Keratinocyte (primary cell): Measurements from ENCODE around the gene SLC10A4. TPM values are rescaled to one million over a fixed set of nuclear protein-coding genes. Genes with fewer than 3 reads are reported as not detected.

Experiments
- DNase-seq: peaks from one replicate; pipeline ENCODE4 v3.0.0-alpha.2; 2011; ENCODE audit warnings: low read depth, missing footprints, low spot score
- FAIRE-seq: peaks from 2 replicates; lab custom pipeline; 2011; peaks lifted over from hg19 to GRCh38; lab: Jason Lieb, UNC
- H2AFZ ChIP-seq: 2 replicates; pipeline ENCODE4 v1.6.0; 2012; ENCODE audit warnings: low read length, control low read depth, inconsistent platforms; ENCODE audit not compliant: control insufficient read depth
- H3K27ac ChIP-seq: 2 replicates; pipeline ENCODE4 v1.5.1; 2011; ENCODE audit warnings: low read length; ENCODE audit not compliant: control insufficient read depth, insufficient read depth
- H3K27me3 ChIP-seq: 3 replicates; pipeline ENCODE4 v1.6.0; 2011; ENCODE audit warnings: low read length; ENCODE audit not compliant: control insufficient read depth, insufficient read depth; ENCODE audit errors: extremely low read depth
- H3K36me3 ChIP-seq, 2 experiments: 2 replicates in 1 of 2; 3 replicates in 1 of 2; pipeline ENCODE4 v1.5.1; 2011; ENCODE audit warnings: low read length in 2 of 2, mild to moderate bottlenecking in 1 of 2; ENCODE audit not compliant: control insufficient read depth in 2 of 2, insufficient read depth in 2 of 2; ENCODE audit errors: extremely low read depth in 1 of 2
- H3K4me1 ChIP-seq: 3 replicates; pipeline ENCODE4 v1.5.1; 2011; ENCODE audit warnings: low read length; ENCODE audit not compliant: control insufficient read depth, insufficient read depth; ENCODE audit errors: extremely low read depth
- H3K4me2 ChIP-seq: 3 replicates; pipeline ENCODE4 v1.6.0; 2011; ENCODE audit warnings: low read depth, low read length; ENCODE audit not compliant: control insufficient read depth, insufficient read depth; ENCODE audit errors: extremely low read depth
- H3K4me3 ChIP-seq, 3 experiments: fragments of 200-600 bp in 1 of 3; sonication (generic) in 1 of 3; 2 replicates in 2 of 3; 3 replicates in 1 of 3; pipeline ENCODE4 v1.5.1; 2011 to 2016; ENCODE audit warnings: low read length in 3 of 3, mild to moderate bottlenecking in 3 of 3, control low read depth in 2 of 3, inconsistent platforms in 1 of 3, low read depth in 1 of 3, mixed read lengths in 1 of 3, mixed run types in 1 of 3, moderate library complexity in 1 of 3; ENCODE audit not compliant: control insufficient read depth in 2 of 3, insufficient read depth in 2 of 3; ENCODE audit errors: extremely low read depth in 1 of 3
- H3K79me2 ChIP-seq: 2 replicates; pipeline ENCODE4 v1.6.0; 2012; ENCODE audit warnings: low read length; ENCODE audit not compliant: control insufficient read depth, insufficient read depth
- H3K9ac ChIP-seq: 3 replicates; pipeline ENCODE4 v1.6.0; 2011; ENCODE audit warnings: low read length; ENCODE audit not compliant: control insufficient read depth, insufficient read depth; ENCODE audit errors: extremely low read depth
- H3K9me1 ChIP-seq: 3 replicates; pipeline ENCODE4 v1.6.0; 2011; ENCODE audit warnings: low read length; ENCODE audit not compliant: control insufficient read depth, insufficient read depth; ENCODE audit errors: extremely low read depth
- H3K9me3 ChIP-seq: 2 replicates; pipeline ENCODE4 v1.5.1; 2012; ENCODE audit warnings: low read depth, low read length; ENCODE audit not compliant: control insufficient read depth
- H4K20me1 ChIP-seq: 3 replicates; pipeline ENCODE4 v1.6.0; 2011; ENCODE audit warnings: low read length; ENCODE audit not compliant: control insufficient read depth, insufficient read depth; ENCODE audit errors: extremely low read depth
- CTCF ChIP-seq, 3 experiments: IDR thresholded peaks in 1 of 3; conservative IDR thresholded peaks in 1 of 3; optimal IDR thresholded peaks in 1 of 3; 2 replicates in 2 of 3; 3 replicates in 1 of 3; pipeline versions ENCODE3 to v1.5.1; 2011; ENCODE audit warnings: low read length in 3 of 3, mild to moderate bottlenecking in 3 of 3, moderate library complexity in 2 of 3, control low read depth in 1 of 3, inconsistent platforms in 1 of 3; ENCODE audit not compliant: insufficient read depth in 2 of 3; ENCODE audit errors: extremely low read depth in 1 of 3
- EZH2 ChIP-seq: IDR thresholded peaks from one replicate; pipeline ENCODE4 v1.6.1; 2012; ENCODE audit warnings: inconsistent platforms, mild to moderate bottlenecking, low read length, moderate library complexity
- dilution Hi-C: fragments of 300-500 bp; cut with MboI; formaldehyde crosslinking; loops from one replicate; pipeline ENCODE4 v1.7.0; 2020; ENCODE audit warnings: low sequenced_read_pairs; ENCODE audit not compliant: extremely low pct_ligation_motif_present
- polyA plus RNA-seq, 5 experiments: library from polyadenylated mRNA; depleted of rRNA in 3 of 5; stranded (reverse) in 3 of 5; stranded (forward) in 1 of 5; unstranded in 1 of 5; fragments of >200 nt; gene quantifications; 1 replicate in 1 of 5; 2 replicates in 3 of 5; 3 replicates in 1 of 5; pipeline versions ENCODE4 v1.2.1 to v1.2.3, GENCODE V29; 2011 to 2012; ENCODE audit warnings: missing spikeins in 2 of 5, low read depth in 1 of 5, low replicate concordance in 1 of 5

Gene SLC10A4
- polyA plus RNA-seq, 1 donor (not counting 4 experiments of a cell fraction or from before 2014, with no cell fraction given), result 0.07 TPM

DNA sequence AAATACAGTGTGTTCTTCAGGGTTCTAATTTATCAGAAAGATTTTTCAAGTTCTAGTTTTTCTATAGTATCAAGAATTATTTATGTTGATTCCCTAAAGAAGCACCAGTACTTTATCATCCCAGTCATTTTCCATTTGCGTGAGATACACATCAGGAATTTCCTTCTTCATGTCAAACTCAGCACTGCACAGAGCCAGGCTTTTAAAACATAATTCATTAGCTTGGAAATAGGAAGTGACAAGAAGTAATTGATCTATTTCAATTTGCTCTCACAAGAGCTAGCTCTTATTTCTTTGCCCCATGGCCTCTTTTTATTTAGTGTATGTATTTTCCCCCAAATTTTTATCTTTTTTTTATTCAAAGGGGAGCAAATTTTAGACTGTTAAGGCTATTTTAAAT is 13.0 kb upstream of the SLC10A4 start:
- no peak overlapping the region for H3K9ac ChIP-seq
- dilution Hi-C loops, result no loop called here
- H3K9me1 ChIP-seq, result no peaks in the 10 kb centered on the region
- no peak for FAIRE-seq
- TF ChIP-seq CTCF (optimal IDR thresholded peaks at IDR 0.05 in 1 of 3, IDR thresholded peaks at IDR 0.05 in 1 of 3, conservative IDR thresholded peaks at IDR 0.05 in 1 of 3; ENCODE audit: extremely low read depth in 1 of 3, insufficient read depth in 2 of 3, low read length in 3 of 3) (no peak), EZH2 (no peak)
- no peak overlapping the region for H2AFZ ChIP-seq
- no peaks in the 10 kb centered on the region for H3K4me1 ChIP-seq
- H3K4me2 ChIP-seq, result no peak overlapping the region
- H3K79me2 ChIP-seq, result no peaks in the 10 kb centered on the region
- H3K27me3 ChIP-seq, result no peaks in the 10 kb centered on the region
- no peaks in the 10 kb centered on the region for H3K9me3 ChIP-seq
- no peak for DNase-seq
- H3K36me3 ChIP-seq, result no peaks in the 10 kb centered on the region
- H4K20me1 ChIP-seq, result no peaks in the 10 kb centered on the region
- H3K4me3 ChIP-seq, result no peak overlapping the region
- H3K27ac ChIP-seq, result no peak overlapping the region

DNA sequence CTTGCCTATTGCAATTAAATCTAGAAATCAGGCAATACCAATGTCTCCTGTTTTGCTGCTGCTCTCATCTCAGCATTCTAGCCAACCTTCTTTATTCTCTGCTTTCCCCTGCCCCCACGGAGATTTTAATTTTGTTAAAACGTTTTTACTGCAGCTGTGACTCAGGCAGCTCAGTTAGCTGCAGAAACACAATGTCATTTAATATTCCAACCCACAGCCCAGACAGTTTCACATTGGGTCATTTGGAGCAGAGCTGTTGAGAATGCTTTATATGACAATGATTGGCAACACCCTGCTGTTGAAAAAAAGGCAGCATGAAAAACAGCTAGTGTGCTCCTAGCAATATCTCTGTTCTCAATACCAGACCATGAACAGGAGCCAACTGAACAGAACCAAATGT is 12.6 kb upstream of the SLC10A4 start:
- H3K9ac ChIP-seq, result no peak overlapping the region
- FAIRE-seq (no peak), DNase-seq (no peak)
- H2AFZ ChIP-seq, result no peak overlapping the region
- no peaks in the 10 kb centered on the region for H3K36me3 ChIP-seq
- H3K79me2 ChIP-seq, result no peaks in the 10 kb centered on the region
- no peaks in the 10 kb centered on the region for H3K9me1 ChIP-seq
- dilution Hi-C loops, result no loop called here
- no peak overlapping the region for H3K27ac ChIP-seq
- H3K9me3 ChIP-seq, result no peaks in the 10 kb centered on the region
- no peak for TF ChIP-seq EZH2
- no peak for TF ChIP-seq CTCF (optimal IDR thresholded peaks at IDR 0.05 in 1 of 3, IDR thresholded peaks at IDR 0.05 in 1 of 3, conservative IDR thresholded peaks at IDR 0.05 in 1 of 3; ENCODE audit: extremely low read depth in 1 of 3, insufficient read depth in 2 of 3, low read length in 3 of 3)
- H3K4me1 ChIP-seq, result no peaks in the 10 kb centered on the region
- no peak overlapping the region for H3K4me3 ChIP-seq
- H4K20me1 ChIP-seq, result no peaks in the 10 kb centered on the region
- H3K27me3 ChIP-seq, result no peaks in the 10 kb centered on the region
- H3K4me2 ChIP-seq, result no peak overlapping the region
